ENCODE data around the gene DISC1. TPM values are rescaled to one million over a fixed set of nuclear protein-coding genes. Genes with fewer than 3 reads are reported as not detected.

The DISC1 gene
- total and polyA plus RNA-seq, 2 donors (not counting 3 experiments of a cell fraction or from before 2014, with no cell fraction given): 3.3 to 14.7 TPM

- Histone ChIP-seq H3K4me1 (ENCODE audit: control insufficient read depth, extremely low read depth, insufficient read depth, low read length) (peaks cover 20% of the 10 kb centered on the region), H3K4me2 (ENCODE audit: insufficient read depth, low read length) (peak overlapping the region; percentile 57), H3K27ac (ENCODE audit: insufficient read depth, low read depth, low read length) (peak overlapping the region; percentile 83), H3K36me3 (ENCODE audit: control insufficient read depth in 2 of 2, extremely low read depth in 1 of 2, insufficient read depth in 2 of 2, low read length in 2 of 2) (no peaks in the 10 kb centered on the region), H3K9ac (replicated peaks; ENCODE audit: extremely low read depth, insufficient read depth, low read length) (peak overlapping the region; percentile 57), H3K27me3 (ENCODE audit: control insufficient read depth in 2 of 2, insufficient read depth in 2 of 2, low read length in 2 of 2) (no peaks in the 10 kb centered on the region), H3K79me2 (ENCODE audit: control insufficient read depth, insufficient read depth, low read length) (no peaks in the 10 kb centered on the region), H2AFZ (ENCODE audit: low read depth, low read length) (peak overlapping the region; percentile 52), H3K4me3 (replicated peaks in 1 of 3; ENCODE audit: insufficient read depth in 1 of 3, low read depth in 1 of 3, low read length in 3 of 3) (no peak overlapping the region), H4K20me1 (replicated peaks; ENCODE audit: control insufficient read depth, extremely low read depth, insufficient read depth, low read length) (no peaks in the 10 kb centered on the region), H3K9me3 (replicated peaks; ENCODE audit: control insufficient read depth, insufficient read depth, low read length) (no peaks in the 10 kb centered on the region), H3K9me1 (replicated peaks; ENCODE audit: control insufficient read depth, extremely low read depth, insufficient read depth, low read length) (no peaks in the 10 kb centered on the region)
- intact Hi-C loops (cut with micrococcal nuclease) (loop anchor here (1.0 to 2.0 kb wide), 5 partner anchors 11 to 699 kb away; no protein-coding TSS in a partner anchor), dilution Hi-C loops (cut with MboI; ENCODE audit: extremely low pct_ligation_motif_present, low sequenced_read_pairs) (no loop called here)
- DNase-seq (ENCODE audit: low read depth, low spot score) (peak; percentile 95), FAIRE-seq (peak; percentile 94)
- TF ChIP-seq FOS (IDR thresholded peaks at IDR 0.05; ENCODE audit: borderline replicate concordance, insufficient read depth, low read length) (peak; percentile 13), MYC (IDR thresholded peaks at IDR 0.05; ENCODE audit: low read depth, low read length) (no peak), JUN (IDR thresholded peaks at IDR 0.05; ENCODE audit: borderline replicate concordance, insufficient read depth, insufficient read length, low read depth) (peak; percentile 24)
- no TSS peak for BruUV-seq (replicated peaks)
- CTCF ChIA-PET: interaction anchor here (1.6 kb wide), 1 partner anchor 10 kb away, joined by 6 read pairs; no protein-coding TSS in a partner anchor
- POLR2A ChIA-PET: no interaction called here
Observed at GRCh38 chr1:231929311-231929710, 302.7 kb downstream of the DISC1 start.

- Histone ChIP-seq H3K4me3 (replicated peaks in 1 of 3; ENCODE audit: insufficient read depth in 1 of 3, low read depth in 1 of 3, low read length in 3 of 3) (no peak overlapping the region), H3K4me1 (ENCODE audit: control insufficient read depth, extremely low read depth, insufficient read depth, low read length) (peaks cover 20% of the 10 kb centered on the region), H4K20me1 (replicated peaks; ENCODE audit: control insufficient read depth, extremely low read depth, insufficient read depth, low read length) (no peaks in the 10 kb centered on the region), H3K27me3 (ENCODE audit: control insufficient read depth in 2 of 2, insufficient read depth in 2 of 2, low read length in 2 of 2) (no peaks in the 10 kb centered on the region), H3K9me1 (replicated peaks; ENCODE audit: control insufficient read depth, extremely low read depth, insufficient read depth, low read length) (no peaks in the 10 kb centered on the region), H3K27ac (ENCODE audit: insufficient read depth, low read depth, low read length) (no peak overlapping the region), H2AFZ (ENCODE audit: low read depth, low read length) (no peak overlapping the region), H3K9ac (replicated peaks; ENCODE audit: extremely low read depth, insufficient read depth, low read length) (no peak overlapping the region), H3K4me2 (ENCODE audit: insufficient read depth, low read length) (no peak overlapping the region), H3K9me3 (replicated peaks; ENCODE audit: control insufficient read depth, insufficient read depth, low read length) (no peaks in the 10 kb centered on the region), H3K36me3 (ENCODE audit: control insufficient read depth in 2 of 2, extremely low read depth in 1 of 2, insufficient read depth in 2 of 2, low read length in 2 of 2) (no peaks in the 10 kb centered on the region), H3K79me2 (ENCODE audit: control insufficient read depth, insufficient read depth, low read length) (no peaks in the 10 kb centered on the region)
- dilution Hi-C loops (cut with MboI; ENCODE audit: extremely low pct_ligation_motif_present, low sequenced_read_pairs): no loop called here
- CTCF ChIA-PET: interaction anchor here (1.6 kb wide), 1 partner anchor 11 kb away, joined by 6 read pairs; no protein-coding TSS in a partner anchor
- TF ChIP-seq JUN (IDR thresholded peaks at IDR 0.05; ENCODE audit: borderline replicate concordance, insufficient read depth, insufficient read length, low read depth): no peak
- TF ChIP-seq POLR2AphosphoS5 (IDR thresholded peaks at IDR 0.05; ENCODE audit: insufficient read depth, low read depth, low read length): no peak
- TF ChIP-seq POLR2A (IDR thresholded peaks at IDR 0.05; ENCODE audit: low read depth, low read length): no peak
- intact Hi-C loops (cut with micrococcal nuclease): loop anchor here (5.0 kb wide), 1 partner anchor 63 kb away; no protein-coding TSS in a partner anchor
- FAIRE-seq (no peak), DNase-seq (ENCODE audit: low read depth, low spot score) (no peak)
- BruUV-seq (replicated peaks): no TSS peak
- POLR2A ChIA-PET: no interaction called here
Observed at GRCh38 chr1:231930257-231930947, 303.8 kb downstream of the DISC1 start.
